Subcutaneous adipose tissue (tissue), 4 donors: Measurements from ENCODE around the gene CATSPER4. TPM values are rescaled to one million over a fixed set of nuclear protein-coding genes. Genes with fewer than 3 reads are reported as not detected.

Experiments
- total RNA-seq, 4 donors: library from RNA; depleted of rRNA; stranded (reverse); fragments of >200 nt; gene quantifications; one replicate each; pipeline ENCODE4 v1.1.0, GENCODE V29; 2016
- TF ChIP-seq, protein P1 (sequence below): fragments of 450-650 bp; IDR thresholded peaks from one replicate; pipeline ENCODE4 v1.5.1; 2016; ENCODE audit warnings: low read depth, mild to moderate bottlenecking, control low read depth, antibody characterized with exemption, moderate library complexity

CATSPER4 gene
- total RNA-seq, 4 donors from 2014 or later = not detected

- TF ChIP-seq, protein P1, sequence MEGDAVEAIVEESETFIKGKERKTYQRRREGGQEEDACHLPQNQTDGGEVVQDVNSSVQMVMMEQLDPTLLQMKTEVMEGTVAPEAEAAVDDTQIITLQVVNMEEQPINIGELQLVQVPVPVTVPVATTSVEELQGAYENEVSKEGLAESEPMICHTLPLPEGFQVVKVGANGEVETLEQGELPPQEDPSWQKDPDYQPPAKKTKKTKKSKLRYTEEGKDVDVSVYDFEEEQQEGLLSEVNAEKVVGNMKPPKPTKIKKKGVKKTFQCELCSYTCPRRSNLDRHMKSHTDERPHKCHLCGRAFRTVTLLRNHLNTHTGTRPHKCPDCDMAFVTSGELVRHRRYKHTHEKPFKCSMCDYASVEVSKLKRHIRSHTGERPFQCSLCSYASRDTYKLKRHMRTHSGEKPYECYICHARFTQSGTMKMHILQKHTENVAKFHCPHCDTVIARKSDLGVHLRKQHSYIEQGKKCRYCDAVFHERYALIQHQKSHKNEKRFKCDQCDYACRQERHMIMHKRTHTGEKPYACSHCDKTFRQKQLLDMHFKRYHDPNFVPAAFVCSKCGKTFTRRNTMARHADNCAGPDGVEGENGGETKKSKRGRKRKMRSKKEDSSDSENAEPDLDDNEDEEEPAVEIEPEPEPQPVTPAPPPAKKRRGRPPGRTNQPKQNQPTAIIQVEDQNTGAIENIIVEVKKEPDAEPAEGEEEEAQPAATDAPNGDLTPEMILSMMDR = no peak
These were observed 21.8 kb upstream of the CATSPER4 start, which contains the start of gene C1orf232 for GRCh38 chr1:26168410-26169197. Gene C1orf232, minus strand, starts transcription at chr1:26168963. Its CDS starts 464 bp downstream, at chr1:26168499.

DNA sequence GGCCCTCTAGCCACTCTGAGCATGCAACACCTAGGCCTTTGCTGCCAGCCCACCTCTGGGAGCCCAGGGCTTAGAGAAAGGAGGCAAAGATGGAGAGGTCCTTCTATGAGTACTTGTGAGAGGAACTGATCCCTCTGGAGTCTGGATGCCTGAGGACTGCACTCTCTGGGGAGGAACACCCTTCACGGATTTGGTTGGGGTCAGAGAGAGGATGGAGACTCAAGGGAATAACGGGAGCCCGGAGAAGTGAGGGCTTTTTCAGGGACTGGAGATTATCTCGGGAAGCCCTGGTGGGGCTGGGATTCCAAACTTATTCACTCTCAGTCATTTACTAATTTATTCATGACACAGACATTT, 21.2 kb upstream of the CATSPER4 start:
- TF ChIP-seq, protein P1 = no peak

- TF ChIP-seq, protein P1 = no peak
These were observed 20.5 kb upstream of the CATSPER4 start, which contains the start of gene ZNF593 for GRCh38 chr1:26169669-26170471. Gene ZNF593, plus strand, starts transcription at chr1:26169908. Its CDS starts 76 bp downstream, at chr1:26169984.

DNA sequence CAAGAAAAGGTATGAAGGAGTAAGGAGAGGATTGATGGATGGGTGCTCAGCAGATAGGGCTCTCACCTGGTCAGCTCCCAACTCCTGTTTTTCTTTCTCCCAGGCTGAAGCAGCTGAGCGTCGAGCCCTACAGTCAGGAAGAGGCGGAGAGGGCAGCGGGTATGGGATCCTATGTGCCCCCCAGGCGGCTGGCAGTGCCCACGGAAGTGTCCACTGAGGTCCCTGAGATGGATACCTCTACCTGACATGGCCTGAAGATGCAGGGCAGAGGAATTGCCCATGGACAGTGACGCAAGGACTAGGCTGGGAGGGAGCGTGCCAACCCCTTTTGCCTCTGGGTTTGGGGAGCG, 20.0 kb upstream of the CATSPER4 start:
- TF ChIP-seq, protein P1 = no peak

DNA sequence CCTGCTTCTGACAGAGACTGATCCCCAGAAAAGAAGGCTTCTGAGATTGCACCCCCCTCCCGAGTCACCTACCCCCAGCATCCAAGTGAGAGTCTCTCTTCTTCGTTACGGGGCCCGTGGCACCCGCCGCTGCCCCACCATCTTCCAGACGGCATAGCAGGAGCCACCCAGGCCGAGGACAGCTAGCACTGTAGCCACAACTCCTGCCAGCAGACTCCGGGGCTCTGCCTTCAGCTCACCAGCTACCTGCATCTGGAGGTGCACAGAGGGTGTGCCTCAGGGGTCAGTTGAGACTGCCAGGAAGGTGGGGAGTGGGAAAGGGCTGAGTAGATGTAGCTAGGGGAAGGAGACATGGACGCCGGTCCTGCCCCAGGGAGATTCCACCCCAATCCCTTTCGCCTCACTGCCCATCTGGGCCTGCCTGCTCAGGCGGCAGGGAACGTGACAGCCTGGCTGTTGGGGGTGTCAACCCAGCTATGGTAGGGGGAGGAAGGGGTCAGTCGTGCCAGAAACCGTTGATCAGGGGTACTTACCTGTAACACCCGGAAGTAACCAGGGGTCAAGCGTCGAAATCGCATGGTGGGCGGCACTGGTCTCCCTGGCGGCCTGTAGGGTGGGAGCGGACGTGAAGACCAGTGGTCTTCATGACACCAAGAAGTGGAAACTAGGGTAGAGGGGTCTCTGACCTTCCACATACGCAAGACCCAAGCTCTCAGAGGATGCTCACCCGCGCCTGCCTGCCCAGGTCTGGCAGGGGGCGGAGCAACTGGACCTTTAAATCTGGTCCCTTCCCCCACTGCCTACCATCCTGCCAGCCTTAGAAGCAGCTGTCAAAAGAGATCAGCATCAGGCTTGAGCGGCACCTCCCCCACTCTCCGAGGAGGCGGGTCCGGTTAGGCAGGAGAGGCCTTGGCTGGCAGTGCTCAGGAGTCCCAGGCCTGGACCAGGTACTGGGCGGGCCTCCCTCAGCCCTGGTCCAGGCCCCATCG, 19.0 kb upstream of the CATSPER4 start, which contains the start of gene ZNF593OS:
ZNF593OS (minus strand) TSS at position 749 of the 989 bp plus-strand sequence; CDS start at position 578, 171 bp downstream.
- TF ChIP-seq, protein P1 = no peak

DNA sequence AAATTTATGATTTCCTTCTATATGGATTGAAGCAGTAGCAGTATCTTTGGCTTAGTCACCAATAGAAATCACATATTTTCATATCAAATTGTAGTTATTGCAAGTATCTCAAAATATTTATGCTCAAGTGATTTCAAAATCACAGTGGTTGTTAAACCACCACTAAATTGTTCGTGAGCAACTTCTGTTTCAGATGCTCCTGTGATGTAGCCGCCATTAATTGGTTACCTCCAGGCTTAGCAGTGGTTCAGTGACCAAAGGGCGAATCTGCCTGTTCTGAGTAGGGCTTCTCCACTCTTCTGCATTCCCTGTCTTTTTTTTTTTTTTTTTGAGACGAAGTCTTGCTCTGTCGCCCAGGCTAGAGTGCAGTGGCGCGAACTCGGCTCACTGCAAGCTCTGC, 15.1 kb upstream of the CATSPER4 start:
- TF ChIP-seq, protein P1 = no peak
